Heart left ventricle (tissue), 13 donors: ENCODE measurements around the gene RRP8.

ENCODE experiments used
- POLR2A ChIP-seq, 2 donors: fragments of 450-650 bp; IDR thresholded peaks; one replicate each; pipeline ENCODE4 v1.6.1; 2017; ENCODE audit warnings: antibody characterized with exemption in 2 of 2, mild to moderate bottlenecking in 2 of 2, moderate library complexity in 2 of 2
- TF ChIP-seq, protein P1 (sequence below), 12 donors: fragments of 200-600 bp; sonication (generic) in 4 of 12; IDR thresholded peaks; one replicate each; pipeline versions ENCODE4 v1.5.0 to v1.8.0; 2018 to 2022; ENCODE audit warnings: antibody characterized with exemption in 12 of 12, mild to moderate bottlenecking in 5 of 12
- donor health status: ischemic (EF 13 %, LVEDD 7.1; RV severe dilation, severe dysfunction).
- donor health status: DM: no; HTN: yes; CAD: no.
- donor health status: DM: no; HTN: no; CAD: no.
- donor health status: ischemic (EF 25% LVEDD 6.9; RV normal size, moderate dysfunction).
- donor health status: ischemic (EF 25% LVEDD 5.7; RV mildly dilated, moderate dysfunction).
- donor health status: ischemic (EF 35%, LVEDD 5.7; RV mildly dilated, moderate dysfunction).
- donor health status: nonischemic (EF 11% LVEDD 7.7; RV severe dilation, severe dysfunction).
- donor health status: DM: yes; HTN: yes; CAD: no.
- donor health status: PGD.
- donor health status: ischemic (EF 29% LVEDD 5.4; RV normal size, mild dysfunction).
- donor health status: nonischemic (EF 23%, LVEDD 6.1; RV moderate dilation, normal function).

DNA sequence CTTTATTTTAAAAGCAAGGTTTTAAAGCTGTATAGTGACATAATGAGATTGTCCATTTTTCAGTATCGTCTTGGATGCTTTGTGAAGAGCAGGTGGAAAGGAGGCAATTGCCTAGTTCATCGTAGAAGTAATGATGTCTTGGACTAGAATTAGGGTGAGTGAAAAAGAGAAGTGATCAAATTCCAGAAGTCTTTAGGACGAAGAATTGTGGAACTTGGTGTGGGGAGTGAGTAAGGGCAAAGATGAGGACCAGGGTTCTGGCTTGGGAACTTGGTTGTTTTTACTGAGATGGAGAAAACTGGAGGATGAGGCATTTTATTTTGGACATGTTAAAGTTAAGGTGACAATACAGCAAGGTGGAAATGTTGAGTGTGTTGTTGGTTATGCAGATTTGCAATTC, 1.4 kb upstream of the RRP8 start:
- TF ChIP-seq, protein P1, sequence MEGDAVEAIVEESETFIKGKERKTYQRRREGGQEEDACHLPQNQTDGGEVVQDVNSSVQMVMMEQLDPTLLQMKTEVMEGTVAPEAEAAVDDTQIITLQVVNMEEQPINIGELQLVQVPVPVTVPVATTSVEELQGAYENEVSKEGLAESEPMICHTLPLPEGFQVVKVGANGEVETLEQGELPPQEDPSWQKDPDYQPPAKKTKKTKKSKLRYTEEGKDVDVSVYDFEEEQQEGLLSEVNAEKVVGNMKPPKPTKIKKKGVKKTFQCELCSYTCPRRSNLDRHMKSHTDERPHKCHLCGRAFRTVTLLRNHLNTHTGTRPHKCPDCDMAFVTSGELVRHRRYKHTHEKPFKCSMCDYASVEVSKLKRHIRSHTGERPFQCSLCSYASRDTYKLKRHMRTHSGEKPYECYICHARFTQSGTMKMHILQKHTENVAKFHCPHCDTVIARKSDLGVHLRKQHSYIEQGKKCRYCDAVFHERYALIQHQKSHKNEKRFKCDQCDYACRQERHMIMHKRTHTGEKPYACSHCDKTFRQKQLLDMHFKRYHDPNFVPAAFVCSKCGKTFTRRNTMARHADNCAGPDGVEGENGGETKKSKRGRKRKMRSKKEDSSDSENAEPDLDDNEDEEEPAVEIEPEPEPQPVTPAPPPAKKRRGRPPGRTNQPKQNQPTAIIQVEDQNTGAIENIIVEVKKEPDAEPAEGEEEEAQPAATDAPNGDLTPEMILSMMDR (IDR thresholded peaks at IDR 0.05): no peak
- TF ChIP-seq POLR2A (IDR thresholded peaks at IDR 0.05): no peak
